HL-60 (cell line): ENCODE measurements around the gene TRPM6.

Experiments
- POLR2AphosphoS5 ChIP-seq: IDR thresholded peaks from 2 replicates; pipeline ENCODE4 v1.6.1; 2012; ENCODE audit warnings: low read depth
- TF ChIP-seq, protein P1 (sequence below): IDR thresholded peaks from one replicate; pipeline ENCODE4 v1.5.1; 2011; ENCODE audit warnings: low read length, control low read depth, inconsistent platforms; ENCODE audit not compliant: insufficient read depth

DNA sequence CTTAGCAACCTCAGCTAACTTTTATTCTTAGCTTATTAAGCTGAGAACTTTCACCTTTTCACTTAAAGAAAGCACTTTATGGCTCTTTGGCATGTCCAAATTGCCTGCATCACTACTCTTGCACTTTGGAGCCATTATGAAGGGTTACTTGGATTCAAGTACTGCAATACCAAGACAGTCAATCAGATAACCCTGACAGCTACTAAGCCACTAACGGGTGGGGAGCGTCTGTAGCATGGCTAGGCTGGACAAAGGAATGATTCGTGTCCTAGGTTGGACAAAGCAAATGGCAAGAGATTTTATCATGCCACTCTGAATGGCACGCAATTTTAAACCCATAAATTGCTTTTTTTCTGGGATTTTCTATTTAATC lies 39.6 kb downstream of the TRPM6 start:
- TF ChIP-seq, protein P1, sequence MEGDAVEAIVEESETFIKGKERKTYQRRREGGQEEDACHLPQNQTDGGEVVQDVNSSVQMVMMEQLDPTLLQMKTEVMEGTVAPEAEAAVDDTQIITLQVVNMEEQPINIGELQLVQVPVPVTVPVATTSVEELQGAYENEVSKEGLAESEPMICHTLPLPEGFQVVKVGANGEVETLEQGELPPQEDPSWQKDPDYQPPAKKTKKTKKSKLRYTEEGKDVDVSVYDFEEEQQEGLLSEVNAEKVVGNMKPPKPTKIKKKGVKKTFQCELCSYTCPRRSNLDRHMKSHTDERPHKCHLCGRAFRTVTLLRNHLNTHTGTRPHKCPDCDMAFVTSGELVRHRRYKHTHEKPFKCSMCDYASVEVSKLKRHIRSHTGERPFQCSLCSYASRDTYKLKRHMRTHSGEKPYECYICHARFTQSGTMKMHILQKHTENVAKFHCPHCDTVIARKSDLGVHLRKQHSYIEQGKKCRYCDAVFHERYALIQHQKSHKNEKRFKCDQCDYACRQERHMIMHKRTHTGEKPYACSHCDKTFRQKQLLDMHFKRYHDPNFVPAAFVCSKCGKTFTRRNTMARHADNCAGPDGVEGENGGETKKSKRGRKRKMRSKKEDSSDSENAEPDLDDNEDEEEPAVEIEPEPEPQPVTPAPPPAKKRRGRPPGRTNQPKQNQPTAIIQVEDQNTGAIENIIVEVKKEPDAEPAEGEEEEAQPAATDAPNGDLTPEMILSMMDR, result no peak
- TF ChIP-seq POLR2AphosphoS5, result no peak
